ENCODE measurements around the gene MCF2. TPM values are rescaled to one million over a fixed set of nuclear protein-coding genes. Genes with fewer than 3 reads are reported as not detected.

The MCF2 gene
- total RNA-seq, 2 experiments from 2014 or later, result not detected

- Histone ChIP-seq H3K4me3 (ENCODE audit: low read depth, low read length, poor library complexity, severe bottlenecking) (no peak overlapping the region), H3K9me3 (ENCODE audit: low read length) (no peaks in the 10 kb centered on the region), H4K20me1 (ENCODE audit: insufficient read depth, low read length) (no peaks in the 10 kb centered on the region), H2AFZ (ENCODE audit: low read length) (no peak overlapping the region), H3K4me1 (ENCODE audit: insufficient read depth, low read length, poor library complexity, severe bottlenecking) (no peaks in the 10 kb centered on the region), H3K4me2 (ENCODE audit: low read length) (no peak overlapping the region), H3K79me2 (ENCODE audit: insufficient read depth, low read depth, low read length) (no peaks in the 10 kb centered on the region), H3K36me3 (ENCODE audit: insufficient read depth, low read length) (no peaks in the 10 kb centered on the region), H3K27ac (ENCODE audit: low read depth, low read length, poor library complexity, severe bottlenecking) (no peak overlapping the region), H3K9me2 (ENCODE audit: insufficient read depth, low read length) (no peaks in the 10 kb centered on the region)
- CTCF ChIA-PET (ENCODE audit: unreplicated experiment), result no interaction called here
- TF ChIP-seq CTCF (conservative IDR thresholded peaks at IDR 0.05; ENCODE audit: low read length) (no peak), EZH2phosphoT487 (IDR thresholded peaks at IDR 0.05; ENCODE audit: borderline replicate concordance, low read depth, low read length) (no peak)
- POLR2A ChIA-PET, result interaction anchor here (0.5 kb wide), 1 partner anchor 8 kb away, joined by 3 read pairs; no protein-coding TSS in a partner anchor
- BruUV-seq (replicated peaks), result no TSS peak
- intact Hi-C loops (cut with micrococcal nuclease; ENCODE audit: unreplicated experiment), result no loop called here
- DNase-seq (ENCODE audit: low spot score), result no peak
These were observed 111.9 kb downstream of the MCF2 start for GRCh38 chrX:139596068-139596467.

GRCh38 chrX:139585613-139586012, 122.4 kb downstream of the MCF2 start:
- intact Hi-C loops (cut with micrococcal nuclease; ENCODE audit: unreplicated experiment), result no loop called here
- no peaks in the 10 kb centered on the region for H3K9me3 ChIP-seq (ENCODE audit: low read length)
- H3K27ac ChIP-seq (ENCODE audit: low read depth, low read length, poor library complexity, severe bottlenecking), result no peak overlapping the region
- no peaks in the 10 kb centered on the region for H3K79me2 ChIP-seq (ENCODE audit: insufficient read depth, low read depth, low read length)
- H3K4me1 ChIP-seq (ENCODE audit: insufficient read depth, low read length, poor library complexity, severe bottlenecking), result no peaks in the 10 kb centered on the region
- TF ChIP-seq CTCF (conservative IDR thresholded peaks at IDR 0.05; ENCODE audit: low read length) (no peak), EZH2phosphoT487 (IDR thresholded peaks at IDR 0.05; ENCODE audit: borderline replicate concordance, low read depth, low read length) (no peak)
- H3K4me3 ChIP-seq (ENCODE audit: low read depth, low read length, poor library complexity, severe bottlenecking), result no peak overlapping the region
- no peak overlapping the region for H2AFZ ChIP-seq (ENCODE audit: low read length)
- DNase-seq (ENCODE audit: low spot score), result no peak
- H4K20me1 ChIP-seq (ENCODE audit: insufficient read depth, low read length), result no peaks in the 10 kb centered on the region
- ChIA-PET CTCF (ENCODE audit: unreplicated experiment) (no interaction called here), POLR2A (no interaction called here)
- no peak overlapping the region for H3K4me2 ChIP-seq (ENCODE audit: low read length)
- H3K9me2 ChIP-seq (ENCODE audit: insufficient read depth, low read length), result no peaks in the 10 kb centered on the region
- no peaks in the 10 kb centered on the region for H3K36me3 ChIP-seq (ENCODE audit: insufficient read depth, low read length)
- BruUV-seq (replicated peaks), result no TSS peak

- no peak for DNase-seq (ENCODE audit: low spot score)
- Histone ChIP-seq H4K20me1 (ENCODE audit: insufficient read depth, low read length) (no peaks in the 10 kb centered on the region), H3K4me3 (ENCODE audit: low read depth, low read length, poor library complexity, severe bottlenecking) (no peak overlapping the region), H3K9me2 (ENCODE audit: insufficient read depth, low read length) (no peaks in the 10 kb centered on the region), H3K4me2 (ENCODE audit: low read length) (no peak overlapping the region), H3K9me3 (ENCODE audit: low read length) (no peaks in the 10 kb centered on the region), H3K79me2 (ENCODE audit: insufficient read depth, low read depth, low read length) (no peaks in the 10 kb centered on the region), H3K4me1 (ENCODE audit: insufficient read depth, low read length, poor library complexity, severe bottlenecking) (no peaks in the 10 kb centered on the region), H2AFZ (ENCODE audit: low read length) (no peak overlapping the region), H3K36me3 (ENCODE audit: insufficient read depth, low read length) (no peaks in the 10 kb centered on the region), H3K27ac (ENCODE audit: low read depth, low read length, poor library complexity, severe bottlenecking) (no peak overlapping the region)
- CTCF ChIA-PET (ENCODE audit: unreplicated experiment), result no interaction called here
- intact Hi-C loops (cut with micrococcal nuclease; ENCODE audit: unreplicated experiment), result no loop called here
- BruUV-seq (replicated peaks), result no TSS peak
- POLR2A ChIA-PET, result no interaction called here
- no peak for TF ChIP-seq EZH2phosphoT487 (IDR thresholded peaks at IDR 0.05; ENCODE audit: borderline replicate concordance, low read depth, low read length)
- no peak for TF ChIP-seq CTCF (conservative IDR thresholded peaks at IDR 0.05; ENCODE audit: low read length)
These were observed 126.9 kb downstream of the MCF2 start for GRCh38 chrX:139581068-139581467.
